H1 (cell line): ENCODE measurements around the gene AP4B1.

Source experiments
- CHD1 ChIP-seq: IDR thresholded peaks from 2 replicates; pipeline ENCODE4 v1.6.1; 2012; ENCODE audit warnings: low read depth, low read length, improper control_type of control experiment
- EZH2 ChIP-seq: fragments of 200-600 bp; sonication (generic); IDR thresholded peaks from 2 replicates; pipeline ENCODE4 v1.7.1; 2012; ENCODE audit warnings: low read depth, mild to moderate bottlenecking, moderate library complexity, low read length, inconsistent platforms; ENCODE audit not compliant: severe bottlenecking
- HDAC2 ChIP-seq, 2 experiments: fragments of 300-600 bp in 1 of 2; sonication (generic) in 1 of 2; IDR thresholded peaks; 2 replicates each; pipeline ENCODE4 v1.6.1; 2011 to 2012; ENCODE audit warnings: low read depth in 2 of 2, low read length in 2 of 2, mild to moderate bottlenecking in 2 of 2, moderate library complexity in 2 of 2, borderline replicate concordance in 1 of 2, inconsistent platforms in 1 of 2
- POLR2A ChIP-seq, 2 experiments: IDR thresholded peaks; 1 replicate in 1 of 2; 2 replicates in 1 of 2; pipeline ENCODE4 v1.6.1; 2011; ENCODE audit warnings: low read depth in 2 of 2, low read length in 2 of 2, mild to moderate bottlenecking in 2 of 2; ENCODE audit errors: control extremely low read depth in 1 of 2
- POLR2AphosphoS5 ChIP-seq: IDR thresholded peaks from 2 replicates; pipeline ENCODE4 v1.6.1; 2011; ENCODE audit warnings: low read depth, low read length
- RFX5 ChIP-seq: IDR thresholded peaks from 2 replicates; pipeline ENCODE4 v1.6.1; 2011; ENCODE audit warnings: low read depth, low read length, improper control_type of control experiment, borderline replicate concordance
- SRF ChIP-seq: IDR thresholded peaks from 2 replicates; pipeline ENCODE4 v1.6.1; 2011; ENCODE audit warnings: mild to moderate bottlenecking, low read depth, low read length, moderate library complexity
- TEAD4 ChIP-seq: IDR thresholded peaks from 2 replicates; pipeline ENCODE4 v1.6.1; 2012; ENCODE audit warnings: low read depth, low read length, inconsistent platforms, mixed read lengths
- TF ChIP-seq, protein P1 (sequence below), 3 experiments: IDR thresholded peaks; 1 replicate in 2 of 3; 2 replicates in 1 of 3; pipeline versions ENCODE4 v1.5.1 to v1.6.1; 2011; ENCODE audit warnings: low read length in 3 of 3, mild to moderate bottlenecking in 3 of 3, inconsistent platforms in 2 of 3, low read depth in 1 of 3, moderate library complexity in 1 of 3; ENCODE audit not compliant: insufficient read depth in 1 of 3; ENCODE audit errors: control extremely low read depth in 1 of 3

DNA sequence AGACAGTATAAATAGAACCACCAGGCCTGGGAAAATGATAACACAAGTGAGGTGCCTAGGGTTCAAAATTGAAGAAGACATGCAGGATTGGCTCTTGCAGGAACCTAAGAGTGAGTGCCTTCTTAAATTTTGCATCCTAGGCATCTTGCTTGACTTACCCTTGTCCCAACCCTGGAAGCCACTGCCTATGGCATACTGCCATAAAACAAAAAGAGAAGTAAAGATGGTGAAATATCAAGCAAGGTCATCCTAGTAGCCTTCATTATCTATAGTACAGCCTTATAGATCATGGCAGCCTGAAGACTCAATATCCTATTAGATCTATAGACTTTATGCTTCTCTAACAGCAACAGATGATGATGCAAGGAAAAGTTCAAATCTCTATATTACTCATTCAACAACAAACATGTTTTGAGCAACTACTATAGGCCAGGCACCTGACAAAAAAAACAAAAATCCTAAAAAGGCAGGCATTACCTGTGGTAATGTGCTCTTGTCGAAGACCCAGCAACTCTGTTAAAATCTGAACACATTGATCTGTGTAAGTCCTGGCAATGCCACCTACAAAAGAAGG, 6.3 kb downstream of the AP4B1 start:
- TF ChIP-seq POLR2A (IDR thresholded peaks at IDR 0.05; ENCODE audit: control extremely low read depth in 1 of 2, low read depth in 2 of 2, low read length in 2 of 2), result no peak
- no peak for TF ChIP-seq EZH2
- TF ChIP-seq CHD1, result no peak
- TF ChIP-seq, protein P1, sequence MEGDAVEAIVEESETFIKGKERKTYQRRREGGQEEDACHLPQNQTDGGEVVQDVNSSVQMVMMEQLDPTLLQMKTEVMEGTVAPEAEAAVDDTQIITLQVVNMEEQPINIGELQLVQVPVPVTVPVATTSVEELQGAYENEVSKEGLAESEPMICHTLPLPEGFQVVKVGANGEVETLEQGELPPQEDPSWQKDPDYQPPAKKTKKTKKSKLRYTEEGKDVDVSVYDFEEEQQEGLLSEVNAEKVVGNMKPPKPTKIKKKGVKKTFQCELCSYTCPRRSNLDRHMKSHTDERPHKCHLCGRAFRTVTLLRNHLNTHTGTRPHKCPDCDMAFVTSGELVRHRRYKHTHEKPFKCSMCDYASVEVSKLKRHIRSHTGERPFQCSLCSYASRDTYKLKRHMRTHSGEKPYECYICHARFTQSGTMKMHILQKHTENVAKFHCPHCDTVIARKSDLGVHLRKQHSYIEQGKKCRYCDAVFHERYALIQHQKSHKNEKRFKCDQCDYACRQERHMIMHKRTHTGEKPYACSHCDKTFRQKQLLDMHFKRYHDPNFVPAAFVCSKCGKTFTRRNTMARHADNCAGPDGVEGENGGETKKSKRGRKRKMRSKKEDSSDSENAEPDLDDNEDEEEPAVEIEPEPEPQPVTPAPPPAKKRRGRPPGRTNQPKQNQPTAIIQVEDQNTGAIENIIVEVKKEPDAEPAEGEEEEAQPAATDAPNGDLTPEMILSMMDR (IDR thresholded peaks at IDR 0.05; ENCODE audit: control extremely low read depth in 1 of 3, insufficient read depth in 1 of 3, low read depth in 1 of 3, low read length in 3 of 3), result no peak
- TF ChIP-seq RFX5, result no peak
- no peak for TF ChIP-seq HDAC2 (IDR thresholded peaks at IDR 0.05; ENCODE audit: borderline replicate concordance in 1 of 2, low read depth in 2 of 2, low read length in 2 of 2)
- TF ChIP-seq POLR2AphosphoS5, result no peak
- no peak for TF ChIP-seq SRF
- no peak for TF ChIP-seq TEAD4
